ENCODE measurements around the gene TACC2. TPM values are rescaled to one million over a fixed set of nuclear protein-coding genes. Genes with fewer than 3 reads are reported as not detected.

TACC2 gene
- total and polyA plus RNA-seq, 8 donors = 17.9 to 43.6 (median 23.6) TPM

- Histone ChIP-seq H3K4me1 (no peaks in the 10 kb centered on the region), H3K9me3 (no peaks in the 10 kb centered on the region), H3K4me3 (no peak overlapping the region), H3K36me3 (no peaks in the 10 kb centered on the region), H3K27me3 (no peaks in the 10 kb centered on the region), H3K27ac (no peak overlapping the region)
- peak in 2 of 4 donors; percentile 3 to 34 for ATAC-seq
- DNase-seq = peak in 1 of 6 donors; percentile 38
- FAIRE-seq = no peak
- WGBS, 2 donors = 67 to 69% methylated on average over 17 of the region's 17 CpGs
- no peak for TF ChIP-seq CTCF (IDR thresholded peaks at IDR 0.05)
- intact Hi-C loops (cut with DNase I) = no loop called here
These were observed 170.4 kb downstream of the TACC2 start for GRCh38 chr10:122159141-122159970.

GRCh38 chr10:122161795-122162194 lies 172.8 kb downstream of the TACC2 start:
- intact Hi-C loops (cut with DNase I) = no loop called here
- ATAC-seq (no peak), FAIRE-seq (no peak), DNase-seq (no peak)
- Histone ChIP-seq H3K27me3 (no peaks in the 10 kb centered on the region), H3K9me3 (no peaks in the 10 kb centered on the region), H3K27ac (no peak overlapping the region), H3K4me3 (no peak overlapping the region), H3K4me1 (peaks cover 0 to 7% (median 5%) of the 10 kb centered on the region in 3 donors), H3K36me3 (no peaks in the 10 kb centered on the region)
- 88 to 90% methylated on average over 8 of the region's 8 CpGs for WGBS, 2 donors
- TF ChIP-seq CTCF (IDR thresholded peaks at IDR 0.05) = no peak

- Histone ChIP-seq H3K27ac (no peak overlapping the region), H3K36me3 (no peaks in the 10 kb centered on the region), H3K27me3 (no peaks in the 10 kb centered on the region), H3K4me3 (no peak overlapping the region), H3K4me1 (peaks cover 0 to 7% (median 5%) of the 10 kb centered on the region in 3 donors), H3K9me3 (no peaks in the 10 kb centered on the region)
- TF ChIP-seq CTCF (IDR thresholded peaks at IDR 0.05) = no peak
- DNase-seq = peak in 1 of 6 donors; percentile 54
- intact Hi-C loops (cut with DNase I) = no loop called here
- no peak for FAIRE-seq
- ATAC-seq = no peak
- WGBS, 2 donors = 83 to 84% methylated on average over 16 of the region's 16 CpGs
These were observed 173.8 kb downstream of the TACC2 start for GRCh38 chr10:122162671-122163173.

- no peaks in the 10 kb centered on the region for H3K36me3 ChIP-seq
- 58 to 60% methylated on average over 89 of the region's 89 CpGs for WGBS, 2 donors
- peak in 2 of 4 donors; percentile 13 to 20 for ATAC-seq
- H3K27me3 ChIP-seq = no peaks in the 10 kb centered on the region
- peak overlapping the region in 1 of 4 donors; percentile 32 for H3K4me3 ChIP-seq
- H3K4me1 ChIP-seq = peaks cover 0 to 7% (median 5%) of the 10 kb centered on the region in 3 donors
- DNase-seq = peak in 1 of 6 donors; percentile 71
- intact Hi-C loops (cut with DNase I) = no loop called here
- no peak for TF ChIP-seq CTCF (IDR thresholded peaks at IDR 0.05)
- H3K27ac ChIP-seq = no peak overlapping the region
- H3K9me3 ChIP-seq = no peaks in the 10 kb centered on the region
- FAIRE-seq = no peak
These were observed 174.4 kb downstream of the TACC2 start for GRCh38 chr10:122163174-122164022.

Data from pancreas (tissue), 10 donors.